IPS DF 4.7 (cell line): ENCODE measurements around the gene IBTK.
"Not testable (repeated sequence)": the region's sequence is repeated elsewhere in the genome, so short reads cannot be mapped to it uniquely, and the experiment has no call there.

Experiments
- DNase-seq: peaks from one replicate; pipeline ENCODE4 v3.0.0-alpha.2; 2013; ENCODE audit warnings: low spot score; ENCODE audit errors: extremely low read depth

Gene IBTK

DNA sequence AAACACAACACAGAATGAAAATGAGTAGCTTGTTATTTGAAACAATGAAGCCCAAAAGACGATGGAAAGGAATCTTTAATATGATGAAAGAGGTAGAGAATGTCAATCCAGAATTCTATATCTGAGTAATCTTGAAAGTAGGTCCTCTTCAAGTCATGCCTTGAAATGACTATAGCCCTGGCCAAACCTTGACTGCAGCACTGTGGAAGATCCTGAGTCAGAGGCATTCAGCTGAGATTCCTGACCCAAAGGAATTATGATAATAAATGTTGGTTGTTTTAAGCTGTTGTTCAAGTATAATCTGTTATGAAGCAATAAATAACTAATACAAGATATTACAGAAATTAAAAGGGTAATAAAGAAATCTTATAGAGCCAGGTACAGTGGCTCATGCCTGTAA lies 64.8 kb downstream of the IBTK start:
- no peak for DNase-seq

DNA sequence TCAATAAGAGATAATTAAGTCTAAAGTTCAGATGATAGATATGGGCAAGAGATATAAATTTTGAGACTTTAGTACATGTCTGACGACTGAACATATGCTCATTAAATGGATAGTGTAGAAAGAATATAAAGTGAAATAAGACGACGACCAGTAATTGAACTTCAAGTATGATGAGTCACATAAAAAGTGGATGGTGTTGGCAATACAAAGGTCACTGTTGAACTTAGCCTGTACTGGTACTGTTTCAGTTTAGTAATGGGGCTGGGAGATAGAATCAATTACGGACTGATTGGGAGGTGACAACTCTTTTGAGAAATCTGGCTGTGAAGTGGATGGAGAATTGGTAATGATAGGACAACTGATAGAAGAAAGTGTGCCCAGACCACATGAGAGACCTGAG lies 68.1 kb downstream of the IBTK start:
- DNase-seq = no peak

DNA sequence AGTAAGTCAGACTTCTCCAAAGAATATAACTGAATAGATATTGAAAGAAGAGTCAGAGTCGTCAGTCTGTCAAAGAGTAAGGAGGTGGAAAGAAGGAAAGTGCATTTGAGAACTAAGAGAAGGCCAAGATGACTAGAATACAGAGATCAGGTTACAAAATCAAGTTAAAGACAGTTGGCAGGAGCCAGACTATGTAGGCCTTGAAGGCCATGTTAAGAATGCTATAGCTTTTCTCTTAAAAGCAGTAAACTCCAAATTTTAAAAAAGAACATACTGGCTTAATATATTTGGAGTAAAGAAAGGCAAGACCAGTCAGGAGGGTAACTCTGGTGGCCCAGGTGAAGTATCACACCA lies 68.8 kb downstream of the IBTK start:
- DNase-seq = no peak

DNA sequence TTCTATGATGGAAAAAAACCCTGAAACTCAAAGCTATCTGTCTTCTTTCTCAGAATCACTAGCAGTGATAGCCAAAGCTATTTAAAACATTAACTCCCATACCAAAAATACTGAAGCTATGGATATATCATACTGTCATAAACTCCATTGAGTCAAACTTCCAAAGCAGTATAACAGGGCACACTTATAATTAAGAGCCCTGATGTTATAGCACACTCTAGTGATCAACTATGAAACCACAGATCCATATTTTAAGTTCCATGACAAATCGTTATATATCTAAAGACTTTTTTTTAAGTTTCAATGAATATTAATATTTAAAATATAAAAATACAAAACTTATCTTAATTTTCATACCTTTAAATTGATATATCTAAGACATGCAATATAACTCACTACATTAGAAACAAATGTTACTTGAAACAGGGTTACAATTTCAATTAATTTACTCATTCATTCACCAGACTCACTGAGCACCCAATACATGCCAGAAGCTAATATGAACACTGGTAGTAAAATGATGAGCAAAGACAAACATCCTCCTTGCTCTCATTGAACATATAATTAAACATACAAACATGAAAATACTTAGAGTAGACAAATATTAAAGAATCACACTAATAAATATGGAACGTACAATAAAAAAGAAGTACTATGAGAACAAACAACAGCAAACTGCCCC lies 69.3 kb downstream of the IBTK start:
- DNase-seq = no peak

DNA sequence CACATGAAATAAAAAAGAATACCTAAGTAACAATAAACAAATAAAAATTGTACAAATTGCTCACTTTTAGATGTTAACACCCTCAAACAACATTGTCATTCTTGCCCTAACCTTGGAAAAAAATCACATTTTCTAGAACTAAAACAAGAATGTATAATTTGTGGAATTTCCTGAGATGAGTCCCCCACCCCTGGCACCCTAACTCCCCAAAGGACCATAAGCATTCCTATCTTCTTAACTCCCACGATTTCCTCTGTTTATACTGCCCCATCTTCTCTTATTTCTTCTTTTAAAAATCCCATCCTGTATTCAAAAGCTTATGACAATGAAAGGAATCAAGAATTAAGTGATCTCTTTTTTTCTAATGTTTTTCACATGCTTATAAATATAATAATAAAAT lies 70.9 kb downstream of the IBTK start:
- no peak for DNase-seq

DNA sequence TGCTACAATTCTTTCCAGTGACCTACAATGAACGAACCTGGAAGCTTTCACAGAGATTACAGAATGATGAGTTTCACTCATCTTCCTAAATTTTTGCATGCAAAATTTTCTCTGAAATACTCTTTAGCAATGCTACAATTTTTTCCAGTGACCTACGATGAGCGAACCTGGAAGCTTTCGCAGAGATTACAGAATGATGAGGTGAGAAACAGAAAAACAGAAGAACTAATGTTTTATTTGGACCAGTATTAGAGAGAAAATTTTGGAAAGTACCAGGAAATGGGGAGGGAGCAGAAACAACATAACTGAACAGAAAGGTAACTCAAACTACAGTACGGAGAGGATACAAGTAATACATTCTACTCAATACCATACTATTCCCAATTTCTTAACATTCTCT lies 75.0 kb downstream of the IBTK start:
- no peak for DNase-seq

DNA sequence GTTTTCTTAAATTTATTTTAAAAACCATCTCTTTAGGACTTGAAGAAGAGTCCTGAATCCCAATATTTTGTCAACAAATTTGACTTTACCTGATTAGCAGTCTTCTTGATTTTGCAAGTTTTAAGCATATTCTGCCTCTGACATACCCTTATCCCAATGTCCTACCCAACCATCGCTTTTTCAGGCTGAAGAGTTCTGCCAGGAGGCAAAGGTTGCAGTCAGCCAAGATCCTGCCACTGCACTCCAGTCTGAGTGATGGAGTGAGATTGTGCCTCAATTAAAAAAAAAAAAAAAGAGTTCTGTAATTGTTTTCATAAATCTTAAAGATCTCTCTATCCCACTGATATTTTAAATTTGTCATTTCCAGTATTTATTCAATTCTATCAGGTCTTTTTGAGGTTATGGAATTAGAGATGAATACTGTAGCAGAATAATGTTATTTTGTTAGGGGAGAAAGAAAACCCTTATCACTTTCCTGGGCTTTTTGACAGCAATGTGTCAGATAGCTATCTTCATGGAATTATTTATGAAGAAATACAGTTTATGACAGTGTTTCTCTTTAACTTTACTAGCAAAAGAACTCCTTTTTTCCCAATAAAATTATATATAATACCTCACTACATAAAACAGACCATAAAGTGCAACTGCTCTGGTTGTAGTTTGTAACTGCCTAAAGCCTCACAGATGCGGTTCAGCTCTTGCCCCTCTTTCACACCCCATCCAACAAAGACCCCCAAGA lies 78.2 kb downstream of the IBTK start:
- no peak for DNase-seq

DNA sequence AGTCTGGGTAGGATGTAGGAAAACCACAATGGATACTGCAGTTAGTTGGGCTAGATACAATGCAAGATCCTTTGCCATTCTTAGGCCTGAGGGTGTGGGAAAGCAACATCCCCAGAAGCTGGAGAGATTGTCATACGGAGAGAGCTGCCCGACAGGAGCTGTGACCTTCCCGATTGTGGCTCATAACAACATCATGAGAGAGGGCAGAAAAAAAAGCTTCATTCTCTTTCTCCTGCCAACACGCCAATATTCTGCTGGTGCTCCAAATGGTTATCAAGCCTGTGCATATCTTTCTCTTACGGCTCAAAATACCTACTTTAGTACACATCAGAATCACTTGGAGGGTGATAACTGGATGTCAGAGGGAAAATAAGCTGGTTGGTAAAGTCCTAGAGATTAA lies 81.1 kb downstream of the IBTK start:
- DNase-seq = no peak

DNA sequence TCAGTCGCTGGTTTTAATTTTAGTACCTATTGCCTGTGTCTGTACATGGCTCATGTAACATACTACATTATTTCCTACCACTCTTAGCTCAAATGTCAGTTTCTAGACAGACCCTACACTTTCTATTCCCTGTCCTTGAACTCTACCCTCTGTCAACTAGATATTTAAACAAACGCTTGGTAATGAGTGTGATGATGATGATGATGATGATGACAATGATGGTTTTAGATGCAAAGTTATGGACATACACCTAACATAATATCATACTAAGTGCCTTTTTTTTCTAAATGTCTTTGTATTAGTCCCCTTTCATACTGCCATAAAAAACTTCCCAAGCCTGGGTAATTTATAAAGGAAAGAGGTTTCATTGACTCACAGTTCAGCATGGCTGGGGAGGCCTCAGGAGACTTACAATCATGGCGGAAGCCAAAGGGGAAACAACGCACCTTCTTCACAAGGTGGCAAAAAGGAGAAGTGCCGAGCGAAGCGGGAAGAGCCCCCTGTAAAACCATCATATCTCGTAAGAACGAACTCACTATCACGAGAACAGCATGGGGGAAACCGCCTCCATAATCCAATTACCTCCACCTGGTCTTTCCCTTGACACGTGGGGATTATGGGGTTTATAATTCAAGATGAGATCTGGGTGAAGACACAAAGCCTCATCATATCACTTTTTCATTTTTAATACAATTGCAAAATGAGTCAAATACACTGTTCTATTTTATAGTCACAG lies 87.1 kb downstream of the IBTK start:
- no peak for DNase-seq

DNA sequence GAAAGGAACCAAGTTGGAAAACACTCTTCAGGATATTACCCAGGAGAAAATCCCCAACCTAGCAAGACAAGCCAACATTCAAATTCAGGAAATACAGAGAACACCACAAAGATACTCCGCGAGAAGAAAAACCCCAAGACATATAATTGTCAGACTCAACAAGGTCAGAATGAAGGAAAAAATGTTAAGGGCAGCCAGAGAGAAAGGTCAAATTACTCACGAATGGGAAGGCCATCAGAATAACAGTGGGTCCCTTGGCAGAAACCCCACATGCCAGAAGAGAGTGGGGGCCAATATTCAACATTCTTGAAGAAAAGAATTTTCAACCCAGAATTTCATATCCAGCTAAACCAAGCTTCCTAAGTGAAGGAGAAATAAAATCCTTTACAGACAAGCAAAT lies 94.8 kb downstream of the IBTK start:
- not testable (repeated sequence) for DNase-seq

DNA sequence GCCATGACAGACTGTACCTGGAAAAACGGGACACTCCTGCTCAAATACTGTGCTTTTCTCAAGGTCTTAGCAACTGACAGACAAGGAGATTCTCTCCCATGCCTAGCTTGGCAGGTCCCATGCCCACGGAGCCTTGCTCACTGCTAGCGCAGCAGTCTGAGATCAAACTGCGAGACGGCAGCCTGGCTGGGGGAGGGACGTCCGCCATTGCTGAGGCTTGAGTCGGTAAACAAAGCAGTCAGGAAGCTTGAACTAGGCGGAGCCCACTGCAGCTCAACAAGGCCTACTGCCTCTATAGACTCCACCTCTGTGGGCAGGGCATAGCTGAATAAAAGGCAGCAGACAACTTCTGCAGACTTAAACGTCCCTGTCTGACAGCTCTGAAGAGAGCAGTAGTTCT lies 96.4 kb downstream of the IBTK start:
- not testable (repeated sequence) for DNase-seq

DNA sequence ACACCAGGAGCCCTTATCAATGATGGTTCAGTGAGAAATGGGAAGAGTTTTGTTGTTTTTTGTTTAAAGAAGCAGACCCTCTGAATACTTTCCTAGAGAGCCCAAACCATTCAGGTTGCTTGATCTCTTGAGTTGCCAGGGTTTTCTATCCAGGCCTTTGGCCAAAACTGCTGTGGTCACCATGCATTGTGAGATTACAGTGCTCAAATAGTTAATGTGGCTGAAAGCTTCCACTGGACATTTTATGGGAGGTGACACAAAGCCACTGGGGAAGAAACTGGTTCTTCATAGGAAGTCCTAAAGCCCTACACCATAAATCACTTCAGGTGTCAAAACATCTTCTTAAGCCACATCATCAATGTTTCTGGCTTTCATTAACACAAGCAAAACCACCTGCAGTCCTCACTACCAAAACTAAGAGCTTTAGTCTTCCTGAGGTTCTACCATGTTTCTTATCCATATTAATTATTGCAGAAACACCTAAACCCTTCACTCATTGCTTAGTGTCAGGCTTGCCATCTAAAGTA lies 101.6 kb downstream of the IBTK start:
- no peak for DNase-seq

DNA sequence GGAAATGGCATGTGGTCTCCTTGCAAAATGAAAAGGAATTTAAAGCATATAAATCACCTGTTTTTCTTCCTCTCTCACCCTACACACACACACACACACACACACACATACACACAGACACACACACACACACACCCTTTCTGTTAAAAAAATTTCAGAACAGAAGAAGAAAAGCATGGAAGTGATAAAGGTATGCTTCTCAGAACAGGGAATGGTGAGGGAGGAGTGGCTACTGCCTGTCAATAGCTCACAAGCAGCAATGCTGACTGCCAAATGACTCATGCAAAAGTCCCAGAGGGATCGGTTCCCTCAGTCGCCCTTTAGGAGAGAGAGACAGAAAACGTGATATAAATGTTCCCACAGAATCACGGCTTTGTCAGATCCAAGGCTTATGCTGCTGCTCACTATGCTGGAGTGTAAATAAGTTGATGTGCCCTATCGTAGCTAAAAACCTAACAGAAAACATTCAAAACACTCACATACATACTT lies 102.6 kb downstream of the IBTK start:
- no peak for DNase-seq

DNA sequence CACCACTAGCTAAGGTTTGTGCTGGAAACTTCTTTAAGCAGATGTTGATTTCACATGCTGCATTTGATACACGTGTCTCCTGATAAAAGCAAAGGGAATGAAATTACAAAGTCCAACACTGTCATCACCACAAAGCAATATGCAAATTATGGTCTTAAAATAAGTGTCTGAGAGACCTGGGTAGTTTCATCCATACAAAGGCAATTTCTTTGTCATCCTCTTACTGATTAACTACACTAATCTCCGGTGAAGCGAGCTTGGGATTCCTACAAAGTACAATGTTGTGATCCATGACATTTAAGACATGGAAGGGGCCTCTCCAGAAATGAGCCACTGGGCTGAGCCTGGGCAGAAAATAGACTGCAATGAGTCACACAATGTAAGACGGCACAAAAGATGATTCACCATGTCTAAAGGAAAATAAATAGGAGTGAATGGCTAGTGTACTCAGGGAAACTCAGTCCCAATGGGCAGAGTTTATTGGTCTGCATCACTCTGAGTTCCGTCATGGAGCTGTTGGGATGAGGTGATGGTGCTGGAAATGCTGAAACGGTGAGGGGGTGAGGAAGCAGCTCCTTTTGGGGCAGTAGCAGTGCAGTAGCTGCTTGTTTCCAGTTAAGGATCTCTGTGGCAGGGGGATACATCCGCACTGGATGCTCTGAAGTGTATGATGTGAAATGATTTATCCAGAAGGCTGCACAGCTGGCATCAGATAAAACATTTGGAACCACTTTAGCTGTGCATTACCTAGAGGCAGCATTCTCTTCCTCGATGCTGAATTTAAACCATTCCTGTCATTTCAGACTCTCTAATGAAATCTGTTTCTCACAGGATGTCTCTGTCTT lies 103.3 kb downstream of the IBTK start:
- no peak for DNase-seq

DNA sequence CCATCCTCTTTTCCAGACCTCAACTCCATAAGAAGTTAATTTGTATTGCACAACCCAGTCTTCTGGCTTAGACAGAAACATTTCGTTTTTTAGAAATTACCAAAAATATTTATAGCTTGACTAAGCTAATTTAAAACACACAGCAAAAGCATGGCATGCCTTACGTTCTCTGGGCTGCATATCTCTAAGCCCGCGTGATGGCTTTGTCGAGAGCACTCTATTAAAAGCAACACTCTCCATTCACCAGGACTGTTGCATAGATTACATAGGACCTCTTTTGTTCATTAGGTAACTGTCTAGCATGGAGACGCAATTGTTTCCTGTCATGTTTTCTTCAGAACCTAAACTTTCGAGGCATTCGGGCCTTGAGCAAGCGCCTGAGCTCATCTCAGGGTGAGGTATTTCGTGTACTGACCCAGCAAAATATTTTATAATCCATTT lies 104.5 kb downstream of the IBTK start:
- DNase-seq = no peak

DNA sequence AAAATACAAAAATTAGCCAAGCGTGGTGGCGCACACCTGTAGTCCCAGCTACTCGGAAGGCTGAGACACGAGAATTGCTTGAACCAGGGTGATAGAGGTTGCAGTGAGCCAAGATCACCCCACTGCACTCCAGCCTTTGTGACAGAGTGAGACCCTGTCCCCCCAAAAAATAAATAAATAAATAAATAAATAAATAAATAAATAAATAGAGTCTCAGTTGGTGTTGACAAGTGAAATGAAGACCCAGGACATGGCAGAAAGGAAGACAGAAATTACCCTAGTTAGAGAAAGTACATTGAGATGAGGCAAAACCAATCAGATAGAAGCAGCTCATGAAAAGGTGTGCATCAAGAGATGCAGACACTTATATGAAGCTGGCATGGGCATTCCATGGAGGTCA lies 105.0 kb downstream of the IBTK start:
- no peak for DNase-seq

DNA sequence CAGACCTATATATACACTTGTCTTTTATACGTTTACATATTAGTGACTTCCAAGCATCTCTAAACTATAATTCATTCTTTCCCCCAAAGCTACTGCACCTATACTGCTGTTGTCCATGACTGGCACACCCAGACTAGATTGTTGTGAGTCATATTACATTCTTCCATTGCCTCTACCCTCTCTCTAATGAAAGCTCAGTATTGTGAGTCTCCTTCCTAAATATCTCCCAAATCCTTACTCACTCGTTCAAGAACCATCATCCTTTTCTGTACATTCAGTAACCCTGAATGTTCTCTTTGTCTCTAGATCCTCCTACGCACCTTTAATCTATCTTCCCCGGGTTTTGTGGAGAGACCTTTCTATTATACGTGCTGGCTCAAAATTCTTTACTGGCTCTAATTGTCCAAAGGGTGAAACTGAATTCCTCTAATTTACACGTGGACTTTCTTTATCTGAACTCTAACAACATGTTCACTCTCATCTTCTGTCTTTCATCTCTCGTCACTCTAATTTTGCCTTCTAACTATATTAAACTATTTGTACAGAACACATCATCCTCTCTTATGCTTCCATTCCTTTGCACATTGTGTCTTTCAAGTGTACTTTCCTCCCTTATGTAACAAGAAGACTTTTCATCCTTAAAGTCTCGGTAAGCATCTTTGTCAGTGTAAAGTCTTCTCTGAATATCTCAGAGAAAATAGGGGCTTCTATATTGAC lies 109.3 kb downstream of the IBTK start:
- DNase-seq = no peak

DNA sequence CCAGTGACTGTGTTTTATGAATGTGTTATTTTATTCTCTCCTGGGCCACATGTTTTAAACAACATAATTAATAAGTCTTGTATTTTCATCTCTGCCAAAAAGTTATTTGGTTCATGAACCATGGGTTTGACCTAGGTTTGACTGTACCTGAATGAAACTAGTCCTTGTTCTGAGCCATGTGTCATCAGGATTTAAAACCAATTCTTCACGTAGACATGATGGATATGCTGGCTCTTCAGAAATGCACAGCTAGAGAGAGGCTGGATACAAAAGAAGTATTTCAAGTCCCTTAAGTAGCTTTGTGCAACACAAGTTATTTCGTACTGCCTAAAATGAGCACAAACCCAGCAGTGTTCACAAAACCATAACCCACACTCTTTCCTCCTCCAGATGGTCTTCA lies 116.1 kb downstream of the IBTK start:
- DNase-seq = no peak

DNA sequence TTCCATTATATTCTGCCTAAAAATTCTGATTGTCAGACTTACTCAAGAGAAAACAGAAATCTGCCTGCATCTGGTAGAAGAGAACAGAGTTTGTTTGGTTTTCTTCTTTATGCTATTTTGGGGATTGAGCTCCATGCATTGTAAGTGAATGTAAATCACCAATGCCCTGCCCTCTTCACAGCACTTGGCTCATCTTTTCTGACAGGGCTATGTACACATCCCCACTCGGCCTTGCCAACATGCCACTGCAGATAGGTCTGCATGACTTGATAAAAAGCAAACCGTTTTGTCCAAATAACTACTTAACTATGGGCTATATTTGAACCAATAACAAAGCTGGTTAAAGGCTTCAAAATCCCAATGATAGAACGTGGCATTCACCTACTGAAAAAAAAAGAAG lies 117.7 kb downstream of the IBTK start:
- DNase-seq = no peak

DNA sequence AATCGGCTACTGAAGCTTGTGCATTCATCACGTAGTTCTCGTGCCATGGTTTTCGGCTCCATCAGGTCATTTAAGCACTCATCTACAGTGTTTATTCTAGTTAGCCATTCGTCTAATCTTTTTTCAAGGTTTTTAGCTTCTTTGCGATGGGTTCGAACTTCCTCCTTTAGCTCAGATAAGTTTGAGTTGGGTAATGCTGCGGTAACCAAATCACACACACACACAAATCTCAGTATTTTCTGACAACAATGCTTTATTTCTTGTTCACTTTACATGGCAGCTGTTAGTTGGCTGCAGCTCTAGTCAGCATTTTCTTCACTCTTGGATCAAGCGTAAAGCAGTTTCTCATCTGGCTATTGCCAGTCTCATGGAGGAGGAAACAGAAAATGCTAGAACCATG lies 118.6 kb downstream of the IBTK start:
- not testable (repeated sequence) for DNase-seq

DNA sequence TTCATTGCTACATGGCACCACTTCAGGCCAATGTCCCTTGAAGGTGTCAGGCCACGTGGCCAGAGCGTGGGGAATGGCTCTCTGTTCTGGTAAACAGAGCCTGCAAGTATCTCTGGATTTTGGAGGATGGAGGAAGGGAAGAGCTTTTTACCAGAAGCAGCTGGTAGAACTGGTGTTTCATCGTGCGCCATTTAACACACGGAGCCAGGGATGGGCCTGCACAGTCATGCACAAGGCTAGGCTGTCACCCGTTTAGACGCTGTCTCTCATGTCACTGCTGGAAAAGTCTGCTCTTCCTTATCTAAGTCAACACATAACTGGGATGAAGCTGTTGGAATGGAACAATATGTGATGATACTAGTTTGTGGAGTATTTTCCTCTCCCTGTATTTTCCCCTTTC lies 123.9 kb downstream of the IBTK start:
- DNase-seq = no peak
